NCI-H69 (cell line): ENCODE results near the gene CLRN2.
"Not testable (repeated sequence)": the region's sequence is repeated elsewhere in the genome, so short reads cannot be mapped to it uniquely, and the experiment has no call there.

Source experiments
- DNase-seq: peaks from one replicate; lab custom pipeline; 2025; lab: John Stamatoyannopoulos, UW

Gene CLRN2

DNA sequence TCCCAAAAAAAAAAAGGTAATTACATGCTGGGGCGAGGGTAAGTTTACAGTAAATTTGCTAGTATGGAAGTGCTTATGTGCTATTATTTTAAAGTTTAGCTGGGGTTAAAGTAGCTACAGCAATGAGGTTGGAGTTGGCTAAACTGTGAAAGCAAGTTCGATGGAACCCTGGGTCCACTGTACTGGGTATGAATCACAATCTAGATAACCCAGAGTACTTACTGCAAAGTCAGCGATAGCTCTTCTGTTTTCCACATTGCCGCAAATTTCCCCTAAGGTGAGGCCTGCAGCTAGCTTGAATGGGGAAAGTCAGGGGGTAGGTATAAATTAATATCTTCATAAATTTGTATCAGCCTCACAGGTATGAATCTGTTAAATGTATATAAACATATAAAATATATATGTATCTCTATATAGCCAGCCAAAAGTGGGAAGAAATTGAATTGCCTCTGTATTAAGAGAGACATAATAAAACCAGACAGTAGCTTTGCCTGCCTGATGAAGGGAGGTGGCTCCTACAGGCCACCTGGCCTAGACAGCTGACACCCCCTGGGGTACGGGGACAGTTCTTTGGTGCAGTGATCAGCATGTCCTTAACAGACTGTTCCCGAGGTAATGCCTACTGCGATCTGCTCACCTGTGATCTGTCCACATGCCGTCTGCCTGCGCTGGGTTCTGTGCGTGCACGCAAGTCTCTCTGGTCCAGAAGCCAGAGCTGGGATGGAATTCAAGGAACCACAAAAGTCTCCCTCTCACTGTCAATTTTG is 30.6 kb downstream of the CLRN2 start:
- DNase-seq = peak; percentile 51

- no peak for DNase-seq
Observed at GRCh38 chr4:17546222-17546621, 31.3 kb downstream of the CLRN2 start.

DNA sequence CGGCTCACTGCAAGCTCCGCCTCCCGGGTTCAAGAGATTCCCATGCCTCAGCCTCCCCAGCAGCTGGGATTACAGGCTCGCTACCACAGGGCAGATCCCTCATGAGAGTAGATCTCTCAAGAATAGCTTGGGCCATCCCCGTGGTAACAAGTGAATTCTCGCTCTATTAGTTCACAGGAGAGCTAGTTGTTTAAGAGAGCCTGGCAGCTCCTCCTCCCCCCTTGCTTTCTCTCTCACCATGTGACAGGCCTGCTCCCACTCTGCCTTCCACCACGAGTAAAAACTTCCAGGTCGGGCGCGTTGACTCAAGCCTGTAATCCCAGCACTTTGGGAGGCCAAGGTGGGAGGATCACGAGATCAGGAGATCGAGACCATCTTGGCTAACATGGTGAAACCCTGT is 31.7 kb downstream of the CLRN2 start:
- DNase-seq = no peak

DNA sequence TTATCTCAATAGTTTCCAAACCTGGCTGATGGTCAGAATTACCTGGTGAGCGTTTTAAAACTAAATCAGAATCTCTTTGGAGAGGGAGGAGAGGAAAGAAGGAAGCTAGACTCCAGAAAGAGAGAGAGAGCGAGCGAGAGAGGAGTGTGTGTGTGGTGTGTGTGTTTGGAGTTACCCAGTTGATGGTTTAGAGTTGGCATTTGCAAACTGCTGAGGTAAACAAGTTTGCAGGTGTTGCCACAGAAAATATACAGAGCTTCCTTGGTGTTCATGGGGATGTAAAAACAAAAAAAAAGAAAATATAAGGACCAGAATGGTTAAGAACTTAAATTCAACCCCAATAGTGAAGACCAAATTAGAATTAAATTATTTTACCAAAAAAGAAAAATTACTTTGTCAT is 35.6 kb downstream of the CLRN2 start:
- no peak for DNase-seq

GRCh38 chr4:17552427-17552826 is 37.5 kb downstream of the CLRN2 start:
- no peak for DNase-seq

- DNase-seq = no peak
Observed at GRCh38 chr4:17554568-17554967, 39.6 kb downstream of the CLRN2 start.

GRCh38 chr4:17556498-17556897 is 41.5 kb downstream of the CLRN2 start:
- no peak for DNase-seq

GRCh38 chr4:17557880-17558279 is 42.9 kb downstream of the CLRN2 start:
- DNase-seq = no peak

DNA sequence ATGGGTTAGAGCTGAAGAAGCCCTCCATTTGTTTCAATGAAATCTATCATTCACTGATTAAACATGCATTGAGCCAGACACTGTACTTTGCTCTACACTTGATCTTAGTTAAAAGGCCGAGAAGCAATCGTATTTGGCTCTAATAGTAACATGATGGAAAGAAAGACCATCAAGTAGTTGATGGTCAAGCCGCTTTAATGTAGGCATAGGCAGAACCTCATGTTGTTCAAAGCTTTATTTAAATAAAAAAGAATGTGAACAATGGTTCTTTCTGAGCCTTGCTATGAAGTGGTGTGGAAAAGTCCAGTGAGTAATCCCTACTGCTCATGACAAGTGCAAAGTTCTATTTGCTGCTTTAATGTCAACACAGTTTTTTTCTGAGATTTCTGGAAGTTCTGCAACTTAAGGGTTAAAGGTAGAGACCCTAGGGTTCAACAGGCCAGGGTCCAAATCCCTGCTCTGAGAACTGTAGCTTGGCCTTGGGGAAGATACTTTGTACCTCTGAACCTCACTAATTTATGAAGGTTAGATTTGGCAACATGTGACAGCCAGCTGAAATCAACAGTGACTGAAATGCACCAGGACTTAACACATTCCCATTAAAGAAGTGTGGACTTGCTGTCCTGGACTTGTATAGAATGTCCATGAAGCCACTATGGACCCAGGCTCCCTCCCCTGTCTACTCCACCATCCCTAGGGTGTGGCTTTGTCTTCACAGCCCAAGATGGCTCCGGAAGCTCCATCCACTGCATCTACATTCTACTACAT is 44.2 kb downstream of the CLRN2 start:
- no peak for DNase-seq

DNA sequence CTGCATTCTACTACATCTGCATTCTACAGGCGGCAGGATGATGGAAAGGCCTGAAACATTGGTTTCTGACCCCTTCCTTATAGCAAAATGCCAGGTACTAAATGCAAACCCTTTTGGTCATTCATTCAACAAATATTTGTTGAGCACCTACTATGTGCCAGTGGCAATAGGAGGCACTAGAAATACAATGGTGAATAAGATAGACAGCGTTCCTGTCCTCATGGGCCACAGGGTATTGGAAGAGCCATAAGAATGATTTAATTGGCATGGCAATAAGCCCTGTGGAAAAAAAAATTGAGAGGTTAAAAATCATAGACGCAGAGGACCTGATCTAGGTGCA is 44.7 kb downstream of the CLRN2 start:
- DNase-seq = no peak

DNA sequence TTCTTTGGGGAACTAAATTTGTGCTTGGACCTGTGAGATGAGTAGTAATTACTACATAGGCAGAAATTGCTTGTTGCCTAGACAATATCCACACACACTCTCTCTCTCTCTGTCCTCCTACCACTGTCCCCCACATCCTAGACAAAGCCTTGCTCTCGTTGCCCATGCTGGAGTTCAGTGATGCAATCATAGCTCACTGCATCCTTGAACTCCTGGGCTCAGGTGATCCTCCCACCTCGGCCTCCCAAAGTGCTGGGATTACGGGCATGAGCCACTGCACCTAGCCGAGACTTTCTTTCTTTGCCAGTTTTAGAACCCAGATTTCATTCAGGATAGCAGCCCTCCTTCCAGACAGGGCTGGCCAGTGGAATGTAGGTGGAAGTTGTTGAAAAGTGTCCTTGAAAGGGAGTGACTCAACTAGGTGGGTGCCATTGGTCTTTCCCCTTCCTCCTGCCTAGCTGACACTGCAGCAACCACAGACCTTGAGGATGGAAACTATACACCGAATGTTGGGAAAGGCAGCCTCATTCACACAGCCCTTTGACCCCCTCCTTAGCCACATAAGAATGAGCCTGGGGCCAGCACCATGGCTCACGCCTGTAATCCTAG is 45.2 kb downstream of the CLRN2 start:
- no peak for DNase-seq

GRCh38 chr4:17561195-17561909 is 46.4 kb downstream of the CLRN2 start:
- peak; percentile 9 for DNase-seq

GRCh38 chr4:17562157-17562556 is 47.2 kb downstream of the CLRN2 start:
- peak; percentile 9 for DNase-seq

DNA sequence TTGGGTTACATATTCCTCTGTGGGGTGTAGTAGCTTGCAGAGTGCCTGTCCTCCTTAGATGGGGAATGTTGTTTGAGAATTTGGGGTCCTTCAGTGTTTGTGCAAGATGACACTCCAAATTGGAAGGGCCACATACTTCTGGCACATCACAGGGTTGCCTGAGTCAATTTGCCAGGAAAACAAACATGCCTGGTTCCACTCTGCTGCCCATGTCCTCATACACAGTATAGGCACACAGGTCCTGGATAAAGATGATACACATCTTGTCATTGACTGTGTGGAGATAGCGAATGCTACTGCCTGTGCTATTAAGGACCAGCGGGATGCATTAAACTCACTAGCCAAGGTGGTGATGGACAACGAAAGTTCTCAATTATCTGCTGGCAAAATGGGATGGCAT is 50.9 kb downstream of the CLRN2 start:
- DNase-seq = no peak

DNA sequence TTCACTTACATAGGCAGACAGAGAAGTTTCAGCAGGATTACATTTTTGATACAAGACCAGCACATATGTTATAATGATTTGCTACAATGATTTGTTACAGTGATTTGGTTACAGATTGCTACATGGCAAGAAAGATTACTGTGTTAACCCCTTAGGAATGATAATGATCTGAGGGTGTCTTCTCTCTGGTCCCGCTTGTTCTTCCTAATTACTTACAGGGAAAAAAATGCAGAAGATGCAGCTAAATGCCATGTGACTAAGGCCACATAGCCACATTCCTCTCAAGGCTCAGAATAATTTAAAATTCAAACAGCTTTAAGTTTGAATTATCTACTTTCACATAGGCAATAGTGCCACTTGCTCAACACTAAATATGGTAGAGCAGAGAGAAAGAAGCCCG is 52.3 kb downstream of the CLRN2 start:
- DNase-seq = no peak

GRCh38 chr4:17574206-17574605 is 59.2 kb downstream of the CLRN2 start:
- DNase-seq = no peak

- DNase-seq = not testable (repeated sequence)
Observed at GRCh38 chr4:17575177-17575576, 60.2 kb downstream of the CLRN2 start.
